Measurements from ENCODE around the gene HTR6. TPM values are rescaled to one million over a fixed set of nuclear protein-coding genes. Genes with fewer than 3 reads are reported as not detected.
A peak's percentile ranks its signal among the peaks of the same experiment; 100 is the strongest.

The HTR6 gene
- total RNA-seq, 1 experiment from 2014 or later = 0.10 TPM

- H3K4me1 ChIP-seq (ENCODE audit: control insufficient read depth, insufficient read depth, low read length) = peaks cover 53% of the 10 kb centered on the region
- CTCF ChIA-PET = interaction anchor here (0.5 to 1.1 kb wide), 6 partner anchors 163 to 435 kb away, joined by 3 to 5 read pairs (median 3); no protein-coding TSS in a partner anchor
These were observed 14.1 kb upstream of the HTR6 start for GRCh38 chr1:19650416-19651140.

GRCh38 chr1:19651141-19651737, 13.4 kb upstream of the HTR6 start:
- H3K4me1 ChIP-seq (ENCODE audit: control insufficient read depth, insufficient read depth, low read length) = peaks cover 47% of the 10 kb centered on the region
- no peaks in the 10 kb centered on the region for H3K27me3 ChIP-seq (ENCODE audit: control insufficient read depth, insufficient read depth, low read length)
- ChIA-PET POLR2A (interaction anchor here (0.6 to 0.7 kb wide), 3 partner anchors 24 to 173 kb away, joined by 3 read pairs; no protein-coding TSS in a partner anchor), CTCF (interaction anchor here (0.5 to 1.1 kb wide), 6 partner anchors 163 to 436 kb away, joined by 3 to 5 read pairs (median 3); no protein-coding TSS in a partner anchor)
- H3K4me3 ChIP-seq (ENCODE audit: low read depth in 2 of 2, low read length in 2 of 2) = no peak overlapping the region
- intact Hi-C loops (cut with micrococcal nuclease; ENCODE audit: unreplicated experiment) = loop anchor here (5.0 kb wide), 3 partner anchors 169 to 309 kb away; no protein-coding TSS in a partner anchor
- TF ChIP-seq CTCF (IDR thresholded peaks at IDR 0.05) (peak; percentile 91), POLR2AphosphoS5 (IDR thresholded peaks at IDR 0.05; ENCODE audit: low read depth, low read length) (no peak)
- H3K9me3 ChIP-seq (ENCODE audit: control insufficient read depth, insufficient read depth, low read depth, low read length) = no peaks in the 10 kb centered on the region
- in situ Hi-C loops (cut with HindIII; ENCODE audit: low pct_unique_long_range_greater_than_20kb, low sequenced_read_pairs) = no loop called here
- no TSS peak for BruUV-seq (replicated peaks)
- H3K27ac ChIP-seq (ENCODE audit: low read length) = no peak overlapping the region
- no peaks in the 10 kb centered on the region for H3K36me3 ChIP-seq (ENCODE audit: control insufficient read depth, insufficient read depth, low read length)
- DNase-seq (ENCODE audit: low read depth, low spot score) (no peak), ATAC-seq (peak; percentile 85)

More at GRCh38 chr1:19650416-19651140, 14.1 kb upstream of the HTR6 start:
- H3K27me3 ChIP-seq (ENCODE audit: control insufficient read depth, insufficient read depth, low read length) = no peaks in the 10 kb centered on the region
- intact Hi-C loops (cut with micrococcal nuclease; ENCODE audit: unreplicated experiment) (loop anchor here (5.0 kb wide), 3 partner anchors 168 to 308 kb away; no protein-coding TSS in a partner anchor), in situ Hi-C loops (cut with HindIII; ENCODE audit: low pct_unique_long_range_greater_than_20kb, low sequenced_read_pairs) (no loop called here)
- ATAC-seq (peak; percentile 24), DNase-seq (ENCODE audit: low read depth, low spot score) (no peak)
- H3K4me3 ChIP-seq (ENCODE audit: low read depth in 2 of 2, low read length in 2 of 2) = no peak overlapping the region
- peak overlapping the region; percentile 48; the same call in 1 of the 2 replicates for H3K27ac ChIP-seq (ENCODE audit: low read length)
- no peaks in the 10 kb centered on the region for H3K9me3 ChIP-seq (ENCODE audit: control insufficient read depth, insufficient read depth, low read depth, low read length)
- POLR2A ChIA-PET = interaction anchor here (0.7 kb wide), 1 partner anchor 172 kb away, joined by 3 read pairs; no protein-coding TSS in a partner anchor
- BruUV-seq (replicated peaks) = no TSS peak
- TF ChIP-seq TCF7L2 (IDR thresholded peaks at IDR 0.05; ENCODE audit: low read depth, low read length) (no peak), POLR2AphosphoS5 (IDR thresholded peaks at IDR 0.05; ENCODE audit: low read depth, low read length) (no peak), CTCF (IDR thresholded peaks at IDR 0.05) (no peak)
- no peaks in the 10 kb centered on the region for H3K36me3 ChIP-seq (ENCODE audit: control insufficient read depth, insufficient read depth, low read length)

- no TSS peak for BruUV-seq (replicated peaks)
- ChIA-PET POLR2A (no interaction called here), CTCF (interaction anchor here (0.6 to 1.0 kb wide), 5 partner anchors 8 to 287 kb away, joined by 3 to 10 read pairs (median 3); no protein-coding TSS in a partner anchor)
- no peak for ATAC-seq
- H3K27me3 ChIP-seq (ENCODE audit: control insufficient read depth, insufficient read depth, low read length) = no peaks in the 10 kb centered on the region
- peaks cover 34% of the 10 kb centered on the region for H3K4me1 ChIP-seq (ENCODE audit: control insufficient read depth, insufficient read depth, low read length)
- H3K9me3 ChIP-seq (ENCODE audit: control insufficient read depth, insufficient read depth, low read depth, low read length) = no peaks in the 10 kb centered on the region
- peak overlapping the region; percentile 34; the same call in 1 of the 2 replicates for H3K27ac ChIP-seq (ENCODE audit: low read length)
- TF ChIP-seq TCF7L2 (IDR thresholded peaks at IDR 0.05; ENCODE audit: low read depth, low read length) (0 out of 2 replicates have a peak, but pooled peaks have one; percentile 26), POLR2AphosphoS5 (IDR thresholded peaks at IDR 0.05; ENCODE audit: low read depth, low read length) (no peak)
- in situ Hi-C loops (cut with HindIII; ENCODE audit: low pct_unique_long_range_greater_than_20kb, low sequenced_read_pairs) (no loop called here), intact Hi-C loops (cut with micrococcal nuclease; ENCODE audit: unreplicated experiment) (loop anchor here (5.0 kb wide), 3 partner anchors 172 to 312 kb away; no protein-coding TSS in a partner anchor)
- no peak overlapping the region for H3K4me3 ChIP-seq (ENCODE audit: low read depth in 2 of 2, low read length in 2 of 2)
- DNase-seq (ENCODE audit: low read depth, low spot score) = no peak
- H3K36me3 ChIP-seq (ENCODE audit: control insufficient read depth, insufficient read depth, low read length) = no peaks in the 10 kb centered on the region
These were observed 10.3 kb upstream of the HTR6 start for GRCh38 chr1:19654386-19654785.

Measured in Panc1 (cell line).